Pons (tissue), 1 donor: ENCODE data around the gene CASKIN2.

Experiments
- DNase-seq: peaks from one replicate; pipeline ENCODE4 v3.0.0-alpha.2; 2016; ENCODE audit warnings: low spot score

CASKIN2 gene

GRCh38 chr17:75518983-75519537, 3.7 kb upstream of the CASKIN2 start:
- DNase-seq, result no peak

GRCh38 chr17:75518201-75518600, 2.9 kb upstream of the CASKIN2 start:
- no peak for DNase-seq

GRCh38 chr17:75517297-75517865, 2.0 kb upstream of the CASKIN2 start:
- DNase-seq, result no peak

- DNase-seq, result no peak
These were observed 1.4 kb upstream of the CASKIN2 start for GRCh38 chr17:75516619-75517296.

- peak; percentile 84 for DNase-seq
These were observed 900 bp upstream of the CASKIN2 start, which contains the start of gene TSEN54 for GRCh38 chr17:75516255-75516618. TSEN54 (plus strand) TSS chr17:75516528; CDS start chr17:75516561, 33 bp downstream.

GRCh38 chr17:75514919-75515495, 330 bp downstream of the CASKIN2 start:
- DNase-seq, result no peak

- DNase-seq, result peak; percentile 34
These were observed 928 bp downstream of the CASKIN2 start for GRCh38 chr17:75514299-75514918.

- no peak for DNase-seq
These were observed 1.7 kb downstream of the CASKIN2 start for GRCh38 chr17:75513641-75514000.

GRCh38 chr17:75512926-75513640, 2.3 kb downstream of the CASKIN2 start:
- no peak for DNase-seq

- DNase-seq, result no peak
These were observed 3.4 kb downstream of the CASKIN2 start for GRCh38 chr17:75511610-75512575.

GRCh38 chr17:75511270-75511609, 4.1 kb downstream of the CASKIN2 start:
- DNase-seq, result no peak

GRCh38 chr17:75509528-75510258, 5.6 kb downstream of the CASKIN2 start:
- no peak for DNase-seq

- no peak for DNase-seq
These were observed 6.4 kb downstream of the CASKIN2 start for GRCh38 chr17:75508931-75509361.

GRCh38 chr17:75507733-75508719, 7.3 kb downstream of the CASKIN2 start:
- peak; percentile 91 for DNase-seq

- DNase-seq, result no peak
These were observed 8.4 kb downstream of the CASKIN2 start for GRCh38 chr17:75506888-75507287.

- no peak for DNase-seq
These were observed 9.2 kb downstream of the CASKIN2 start for GRCh38 chr17:75506134-75506533.

- DNase-seq, result no peak
These were observed 9.7 kb downstream of the CASKIN2 start for GRCh38 chr17:75505640-75506039.

GRCh38 chr17:75505152-75505409, 10.3 kb downstream of the CASKIN2 start:
- DNase-seq, result no peak

- no peak for DNase-seq
These were observed 10.8 kb downstream of the CASKIN2 start for GRCh38 chr17:75504347-75505151.
